ENCODE data around the gene PRPF39. TPM values are rescaled to one million over a fixed set of nuclear protein-coding genes. Genes with fewer than 3 reads are reported as not detected.

The PRPF39 gene
- total RNA-seq, 1 donor from 2014 or later = 23.4 TPM

DNA sequence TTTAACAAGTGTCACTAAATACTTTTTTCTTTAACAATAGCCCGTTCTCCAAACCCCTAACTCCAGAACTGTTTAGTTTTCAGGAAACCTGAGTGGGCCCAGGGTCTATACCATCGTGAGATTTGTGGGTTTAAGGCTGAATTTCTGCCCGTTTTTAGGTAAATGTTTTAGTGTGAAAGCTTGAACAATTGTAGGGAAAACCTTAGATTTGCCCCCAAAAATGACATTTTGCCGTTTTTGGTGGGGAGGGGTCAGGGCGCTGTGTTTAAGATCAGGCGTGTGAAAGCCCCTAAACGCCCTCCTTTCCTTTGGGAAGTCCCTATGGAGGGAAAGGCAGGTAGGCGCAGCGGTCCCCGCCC lies 320 bp upstream of the PRPF39 start:
- peak overlapping the region; percentile 68 for H3K4me3 ChIP-seq (ENCODE audit: low read depth, low read length)
- TF ChIP-seq, protein P1, sequence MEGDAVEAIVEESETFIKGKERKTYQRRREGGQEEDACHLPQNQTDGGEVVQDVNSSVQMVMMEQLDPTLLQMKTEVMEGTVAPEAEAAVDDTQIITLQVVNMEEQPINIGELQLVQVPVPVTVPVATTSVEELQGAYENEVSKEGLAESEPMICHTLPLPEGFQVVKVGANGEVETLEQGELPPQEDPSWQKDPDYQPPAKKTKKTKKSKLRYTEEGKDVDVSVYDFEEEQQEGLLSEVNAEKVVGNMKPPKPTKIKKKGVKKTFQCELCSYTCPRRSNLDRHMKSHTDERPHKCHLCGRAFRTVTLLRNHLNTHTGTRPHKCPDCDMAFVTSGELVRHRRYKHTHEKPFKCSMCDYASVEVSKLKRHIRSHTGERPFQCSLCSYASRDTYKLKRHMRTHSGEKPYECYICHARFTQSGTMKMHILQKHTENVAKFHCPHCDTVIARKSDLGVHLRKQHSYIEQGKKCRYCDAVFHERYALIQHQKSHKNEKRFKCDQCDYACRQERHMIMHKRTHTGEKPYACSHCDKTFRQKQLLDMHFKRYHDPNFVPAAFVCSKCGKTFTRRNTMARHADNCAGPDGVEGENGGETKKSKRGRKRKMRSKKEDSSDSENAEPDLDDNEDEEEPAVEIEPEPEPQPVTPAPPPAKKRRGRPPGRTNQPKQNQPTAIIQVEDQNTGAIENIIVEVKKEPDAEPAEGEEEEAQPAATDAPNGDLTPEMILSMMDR (IDR thresholded peaks at IDR 0.05; ENCODE audit: insufficient read depth, low read length, severe bottlenecking) = no peak
- peaks cover 1% of the 10 kb centered on the region for H3K36me3 ChIP-seq (ENCODE audit: control insufficient read depth, insufficient read depth, low read length)
- H3K27me3 ChIP-seq (ENCODE audit: control insufficient read depth, insufficient read depth, low read length) = no peaks in the 10 kb centered on the region
- DNase-seq (ENCODE audit: low read depth) (no peak), FAIRE-seq (no peak)

DNA sequence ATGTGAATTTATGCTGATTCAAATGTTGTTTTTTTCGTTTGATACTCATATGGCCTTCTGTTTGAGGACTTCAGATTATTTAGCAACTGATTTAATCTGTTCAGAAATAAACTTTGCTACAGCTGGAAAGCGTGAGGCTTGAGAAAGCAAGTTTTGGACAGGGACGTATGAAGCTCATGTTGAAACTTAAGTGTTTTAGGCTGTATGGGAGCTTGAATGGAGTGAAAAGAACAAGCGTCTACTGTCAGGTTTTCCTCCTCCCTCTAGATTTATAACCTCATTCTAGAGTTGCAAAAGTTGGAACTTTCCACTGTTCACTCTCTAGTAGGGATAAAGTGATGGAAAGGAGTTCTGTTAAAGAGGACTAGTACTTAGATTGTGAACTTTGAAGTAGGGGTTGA lies 1.0 kb downstream of the PRPF39 start:
- peak overlapping the region; percentile 68 for H3K4me3 ChIP-seq (ENCODE audit: low read depth, low read length)
- H3K27me3 ChIP-seq (ENCODE audit: control insufficient read depth, insufficient read depth, low read length) = no peaks in the 10 kb centered on the region
- no peak for FAIRE-seq
- peaks cover 1% of the 10 kb centered on the region for H3K36me3 ChIP-seq (ENCODE audit: control insufficient read depth, insufficient read depth, low read length)
- DNase-seq (ENCODE audit: low read depth) = peak; percentile 29
- TF ChIP-seq, protein P1 (IDR thresholded peaks at IDR 0.05; ENCODE audit: insufficient read depth, low read length, severe bottlenecking) = no peak

DNA sequence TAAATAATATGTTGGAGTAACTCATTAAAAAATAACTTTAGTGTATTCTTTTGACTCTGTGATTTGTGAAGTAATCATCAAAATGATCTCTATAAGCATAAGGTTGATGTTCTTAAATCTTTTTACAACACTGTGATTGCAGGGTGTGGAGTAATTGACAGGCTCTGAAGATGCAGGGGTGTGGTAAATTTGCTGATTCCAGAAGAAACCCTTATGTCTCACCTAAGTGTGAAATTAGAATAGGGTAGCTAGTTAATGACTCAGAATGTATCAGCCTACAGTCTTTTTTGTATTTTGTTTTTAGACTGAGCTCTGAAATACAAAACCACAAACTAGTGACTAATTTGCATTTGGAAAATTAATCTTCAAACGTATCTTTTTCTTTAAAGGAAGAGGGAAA lies 5.9 kb downstream of the PRPF39 start:
- DNase-seq (ENCODE audit: low read depth) (peak; percentile 95), FAIRE-seq (no peak)
- H3K36me3 ChIP-seq (ENCODE audit: control insufficient read depth, insufficient read depth, low read length) = peaks cover 3% of the 10 kb centered on the region
- no peaks in the 10 kb centered on the region for H3K27me3 ChIP-seq (ENCODE audit: control insufficient read depth, insufficient read depth, low read length)
- no peak overlapping the region for H3K4me3 ChIP-seq (ENCODE audit: low read depth, low read length)
- TF ChIP-seq, protein P1 (IDR thresholded peaks at IDR 0.05; ENCODE audit: insufficient read depth, low read length, severe bottlenecking) = no peak

DNA sequence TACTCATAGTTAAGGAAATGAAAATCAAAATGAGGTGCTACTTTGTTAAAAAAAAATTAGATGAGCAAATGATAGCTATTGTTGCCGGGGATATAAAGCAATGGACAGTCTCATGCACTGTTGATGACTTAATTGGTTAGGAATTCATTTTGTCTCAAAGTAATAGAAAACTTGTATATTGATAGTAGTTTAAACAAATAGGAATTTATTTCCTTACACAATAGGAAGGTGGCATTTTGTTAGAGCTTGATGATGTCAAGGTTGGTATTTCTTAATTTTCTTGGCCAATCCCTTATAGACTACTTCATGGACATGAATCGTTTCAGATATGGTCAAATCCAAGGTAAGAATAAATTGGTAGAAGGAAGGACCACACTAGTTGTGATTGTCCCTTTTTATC lies 7.8 kb downstream of the PRPF39 start:
- Histone ChIP-seq H3K4me3 (ENCODE audit: low read depth, low read length) (no peak overlapping the region), H3K27me3 (ENCODE audit: control insufficient read depth, insufficient read depth, low read length) (no peaks in the 10 kb centered on the region), H3K36me3 (ENCODE audit: control insufficient read depth, insufficient read depth, low read length) (peaks cover 8% of the 10 kb centered on the region)
- DNase-seq (ENCODE audit: low read depth) = peak; percentile 73
- FAIRE-seq = no peak
- TF ChIP-seq, protein P1 (IDR thresholded peaks at IDR 0.05; ENCODE audit: insufficient read depth, low read length, severe bottlenecking) = no peak

DNA sequence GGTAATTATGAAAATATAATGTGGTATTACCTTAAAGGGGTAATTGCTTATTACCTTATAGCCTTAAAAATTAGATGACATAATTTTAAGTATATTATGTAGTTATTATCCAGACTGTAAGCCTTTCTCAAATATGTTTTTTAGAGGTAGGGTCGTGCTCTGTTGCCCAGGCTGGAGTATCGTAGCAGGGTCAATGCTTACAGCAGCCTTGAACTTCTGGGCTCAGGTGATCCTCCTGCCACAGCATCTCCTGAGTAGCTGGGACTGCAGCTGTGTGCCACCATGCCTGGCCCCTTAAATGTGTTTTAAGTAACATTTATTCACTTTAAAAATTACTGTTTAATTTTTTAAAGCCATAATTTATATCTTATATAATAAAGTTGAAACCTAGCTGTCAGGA lies 10.4 kb downstream of the PRPF39 start:
- DNase-seq (ENCODE audit: low read depth) (no peak), FAIRE-seq (no peak)
- Histone ChIP-seq H3K27me3 (ENCODE audit: control insufficient read depth, insufficient read depth, low read length) (no peaks in the 10 kb centered on the region), H3K36me3 (ENCODE audit: control insufficient read depth, insufficient read depth, low read length) (peaks cover 7% of the 10 kb centered on the region), H3K4me3 (ENCODE audit: low read depth, low read length) (no peak overlapping the region)
- TF ChIP-seq, protein P1 (IDR thresholded peaks at IDR 0.05; ENCODE audit: insufficient read depth, low read length, severe bottlenecking) = no peak

DNA sequence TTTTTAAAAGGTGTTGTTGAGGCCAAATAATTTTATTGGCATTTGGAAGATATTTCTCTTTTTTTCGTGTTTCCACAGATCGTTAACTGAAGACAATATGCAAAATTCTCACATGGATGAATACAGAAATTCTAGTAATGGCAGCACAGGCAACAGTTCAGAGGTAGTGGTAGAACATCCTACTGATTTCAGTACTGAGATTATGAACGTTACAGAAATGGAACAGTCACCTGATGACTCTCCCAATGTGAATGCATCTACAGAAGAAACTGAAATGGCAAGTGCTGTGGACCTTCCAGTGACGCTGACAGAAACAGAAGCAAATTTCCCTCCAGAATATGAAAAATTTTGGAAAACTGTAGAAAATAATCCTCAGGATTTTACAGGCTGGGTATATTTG lies 11.2 kb downstream of the PRPF39 start:
- Histone ChIP-seq H3K4me3 (ENCODE audit: low read depth, low read length) (no peak overlapping the region), H3K27me3 (ENCODE audit: control insufficient read depth, insufficient read depth, low read length) (no peaks in the 10 kb centered on the region), H3K36me3 (ENCODE audit: control insufficient read depth, insufficient read depth, low read length) (peaks cover 7% of the 10 kb centered on the region)
- DNase-seq (ENCODE audit: low read depth) = no peak
- FAIRE-seq = no peak
- TF ChIP-seq, protein P1 (IDR thresholded peaks at IDR 0.05; ENCODE audit: insufficient read depth, low read length, severe bottlenecking) = no peak

All from bronchial epithelial cell (primary cell).